Sigmoid colon (tissue), 3 donors: ENCODE measurements around the gene SLAMF9.

Experiments used
- CTCF ChIP-seq, 4 experiments: fragments of 450-650 bp in 3 of 4; fragments of 200-600 bp in 1 of 4; IDR thresholded peaks; one replicate each; pipeline ENCODE4 v1.5.1; 2016 to 2019; ENCODE audit warnings: antibody characterized with exemption in 4 of 4, mild to moderate bottlenecking in 3 of 4, moderate library complexity in 2 of 4
- POLR2A ChIP-seq, 2 donors: fragments of 450-650 bp; IDR thresholded peaks; one replicate each; pipeline ENCODE4 v1.6.1; 2016; ENCODE audit warnings: antibody characterized with exemption in 2 of 2, mild to moderate bottlenecking in 2 of 2, moderate library complexity in 2 of 2

DNA sequence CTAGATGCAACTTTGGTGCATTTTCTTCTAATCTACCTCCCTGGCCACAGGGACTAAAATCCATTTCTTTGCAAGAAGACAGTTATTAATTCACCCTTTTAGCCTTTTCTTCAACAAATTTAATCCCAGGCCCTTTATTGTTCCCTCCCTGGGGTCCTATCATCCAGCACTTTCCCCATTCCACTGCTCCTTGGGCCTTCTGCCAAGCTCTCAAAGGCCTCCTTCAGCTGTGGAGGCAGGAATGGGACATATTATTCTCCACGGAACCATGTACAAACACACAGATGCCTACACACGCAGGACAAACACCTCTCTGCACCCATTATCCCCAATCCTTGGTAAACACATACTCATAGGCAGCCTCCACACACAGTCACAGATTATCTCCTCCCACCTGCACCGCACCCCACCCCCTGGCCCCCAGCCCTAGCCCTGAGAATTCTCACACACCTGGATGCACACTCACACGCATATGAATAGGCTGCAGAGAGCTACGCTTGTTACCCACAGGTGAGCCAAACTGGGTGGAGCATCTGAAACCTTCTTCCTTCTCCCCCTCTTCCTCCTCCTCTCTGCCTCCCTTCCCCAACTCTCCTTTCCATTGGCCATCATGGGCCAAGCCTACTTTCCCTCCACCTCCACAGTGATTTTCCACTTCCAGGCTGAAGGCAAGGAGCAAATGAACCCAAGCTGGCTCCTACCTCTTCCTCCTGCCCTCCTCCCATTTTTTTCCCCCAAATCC, 40.4 kb downstream of the SLAMF9 start:
- TF ChIP-seq POLR2A (IDR thresholded peaks at IDR 0.05) (no peak), CTCF (IDR thresholded peaks at IDR 0.05) (no peak)
